Karpas-422 (cell line): ENCODE data around the gene SPDYE16. TPM values are rescaled to one million over a fixed set of nuclear protein-coding genes. Genes with fewer than 3 reads are reported as not detected.
"Not testable (repeated sequence)": the region's sequence is repeated elsewhere in the genome, so short reads cannot be mapped to it uniquely, and the experiment has no call there.

Experiments used
- DNase-seq: peaks from one replicate; pipeline ENCODE4 v3.0.0-alpha.2; 2015
- H2AFZ ChIP-seq: fragments of 200-600 bp; sonication (generic); 2 replicates; pipeline ENCODE4 v1.6.1; 2014; ENCODE audit warnings: antibody characterized with exemption, low read length, mixed read lengths
- H3K27ac ChIP-seq: fragments of 200-600 bp; sonication (generic); 2 replicates; pipeline ENCODE4 v1.5.1; 2014; ENCODE audit warnings: mild to moderate bottlenecking, low read length, moderate library complexity
- H3K27me3 ChIP-seq: fragments of 200-600 bp; sonication (generic); 2 replicates; pipeline ENCODE4 v1.6.1; 2014; ENCODE audit warnings: low read length, mixed read lengths
- H3K36me3 ChIP-seq: fragments of 200-600 bp; sonication (generic); 2 replicates; pipeline ENCODE4 v1.6.1; 2014; ENCODE audit warnings: low read length, mixed read lengths; ENCODE audit not compliant: insufficient read depth
- H3K4me1 ChIP-seq: fragments of 200-600 bp; sonication (generic); 2 replicates; pipeline ENCODE4 v1.6.1; 2014; ENCODE audit warnings: mild to moderate bottlenecking, low read length, mixed read lengths
- H3K4me2 ChIP-seq: fragments of 200-600 bp; sonication (generic); 2 replicates; pipeline ENCODE4 v1.6.1; 2014; ENCODE audit warnings: low read length, low read depth, mild to moderate bottlenecking; ENCODE audit not compliant: poor library complexity, severe bottlenecking
- H3K4me3 ChIP-seq: fragments of 200-600 bp; sonication (generic); 2 replicates; pipeline ENCODE4 v1.5.1; 2014; ENCODE audit warnings: mild to moderate bottlenecking, antibody characterized with exemption, low read length, mixed read lengths
- H3K79me2 ChIP-seq: fragments of 200-600 bp; sonication (generic); 2 replicates; pipeline ENCODE4 v1.6.1; 2014; ENCODE audit warnings: mild to moderate bottlenecking, low read length, mixed read lengths
- H3K9ac ChIP-seq: fragments of 200-600 bp; sonication (generic); 2 replicates; pipeline ENCODE4 v1.6.0; 2014; ENCODE audit warnings: low read length
- H3K9me2 ChIP-seq: fragments of 200-600 bp; sonication (generic), shearing (Covaris generic); replicated peaks from 2 replicates; pipeline ENCODE4 v1.6.0; 2014; ENCODE audit warnings: mild to moderate bottlenecking, low read length, moderate library complexity; ENCODE audit not compliant: insufficient read depth
- H3K9me3 ChIP-seq: fragments of 300-700, 200-600 bp; sonication (generic); 2 replicates; pipeline ENCODE4 v1.6.1; 2014; ENCODE audit warnings: low read length, mixed read lengths
- H4K20me1 ChIP-seq: fragments of 200-600 bp; sonication (generic); 2 replicates; pipeline ENCODE4 v1.6.1; 2014; ENCODE audit warnings: mild to moderate bottlenecking, antibody characterized with exemption, low read length, low read depth; ENCODE audit not compliant: insufficient read depth
- total RNA-seq: library from RNA; depleted of rRNA; stranded (reverse); fragments of >200 nt; shearing (Covaris generic); gene quantifications from 2 replicates; pipeline ENCODE4 v1.2.3, GENCODE V29; 2014; ENCODE audit warnings: low replicate concordance

Gene SPDYE16
- total RNA-seq, 1 experiment from 2014 or later, result not detected

DNA sequence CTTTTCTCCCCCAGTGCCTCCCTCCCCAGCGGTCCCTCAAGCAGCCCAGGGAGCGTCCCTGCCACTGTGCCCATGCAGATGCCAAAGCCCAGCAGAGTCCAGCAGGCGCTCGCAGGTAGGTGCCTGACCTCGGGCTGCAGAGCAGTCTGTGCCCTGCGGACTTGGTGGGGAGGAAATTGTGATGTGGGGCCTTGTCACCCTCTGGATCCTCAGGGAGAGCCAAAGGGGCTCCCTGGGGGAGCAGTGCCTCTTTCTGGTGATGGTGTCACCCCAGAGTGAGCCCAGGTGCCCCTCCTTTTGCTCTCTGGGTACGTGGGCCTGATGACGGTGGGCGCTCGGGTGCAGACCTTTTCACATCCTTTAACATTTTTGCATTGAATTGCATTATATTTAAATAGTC is 51.0 kb downstream of the SPDYE16 start:
- not testable (repeated sequence) for H3K4me1 ChIP-seq, H2AFZ ChIP-seq, H3K36me3 ChIP-seq, H3K9me3 ChIP-seq, H3K4me3 ChIP-seq, H4K20me1 ChIP-seq, H3K27me3 ChIP-seq, H3K9ac ChIP-seq, H3K4me2 ChIP-seq, H3K79me2 ChIP-seq, H3K9me2 ChIP-seq
- peak overlapping the region; percentile 63; the same call in 1 of the 2 replicates for H3K27ac ChIP-seq
- DNase-seq, result peak; percentile 93

DNA sequence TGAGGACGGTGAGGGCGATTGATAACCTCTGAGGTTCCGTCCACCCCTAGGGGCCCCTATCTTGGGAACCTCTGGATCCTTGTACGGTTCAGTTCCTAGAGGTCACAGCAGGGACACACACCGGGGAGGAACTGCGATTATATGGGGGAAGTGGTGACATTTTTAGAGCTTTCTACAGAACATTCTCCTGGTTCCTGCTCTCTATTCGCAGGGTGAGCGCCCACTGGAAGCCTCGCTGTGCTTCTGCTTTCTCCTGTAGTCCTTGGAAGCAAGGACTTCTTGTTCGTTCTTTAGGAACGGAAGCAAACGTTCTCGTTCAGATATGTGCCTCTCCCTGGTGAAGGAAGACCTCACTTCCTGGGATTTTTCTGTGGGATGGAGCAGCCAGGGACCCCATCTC is 55.1 kb downstream of the SPDYE16 start:
- not testable (repeated sequence) for H3K9ac ChIP-seq, H3K4me2 ChIP-seq, H3K9me2 ChIP-seq, H3K4me1 ChIP-seq, H3K79me2 ChIP-seq, H2AFZ ChIP-seq, H3K27me3 ChIP-seq, H3K36me3 ChIP-seq, H4K20me1 ChIP-seq, H3K27ac ChIP-seq, H3K4me3 ChIP-seq, H3K9me3 ChIP-seq, DNase-seq

DNA sequence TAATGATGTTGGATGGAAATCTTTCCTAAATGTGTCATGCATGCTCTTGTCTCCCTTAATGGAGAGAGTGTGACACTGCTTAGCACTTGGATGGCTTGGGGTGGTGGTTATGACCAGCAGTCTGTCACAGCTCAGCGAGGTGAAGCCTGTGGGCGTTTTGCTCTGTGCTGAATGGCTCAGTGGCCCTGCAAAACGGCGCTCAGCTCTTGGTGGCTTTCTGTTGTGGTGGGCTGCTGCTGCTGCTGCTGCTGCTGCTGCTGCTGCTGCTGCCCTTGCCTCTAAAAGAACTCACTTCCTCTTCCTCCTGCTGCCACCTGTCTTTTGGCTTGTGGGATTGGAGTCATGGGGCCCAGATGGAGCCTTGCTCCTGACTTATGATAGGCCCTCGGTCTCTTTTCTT is 56.5 kb downstream of the SPDYE16 start:
- H3K79me2 ChIP-seq, H3K9ac ChIP-seq, H3K27ac ChIP-seq, DNase-seq, H3K4me1 ChIP-seq, H4K20me1 ChIP-seq, H3K27me3 ChIP-seq, H3K4me2 ChIP-seq, H3K36me3 ChIP-seq, H3K9me2 ChIP-seq, H3K9me3 ChIP-seq, H2AFZ ChIP-seq, H3K4me3 ChIP-seq: not testable (repeated sequence)

DNA sequence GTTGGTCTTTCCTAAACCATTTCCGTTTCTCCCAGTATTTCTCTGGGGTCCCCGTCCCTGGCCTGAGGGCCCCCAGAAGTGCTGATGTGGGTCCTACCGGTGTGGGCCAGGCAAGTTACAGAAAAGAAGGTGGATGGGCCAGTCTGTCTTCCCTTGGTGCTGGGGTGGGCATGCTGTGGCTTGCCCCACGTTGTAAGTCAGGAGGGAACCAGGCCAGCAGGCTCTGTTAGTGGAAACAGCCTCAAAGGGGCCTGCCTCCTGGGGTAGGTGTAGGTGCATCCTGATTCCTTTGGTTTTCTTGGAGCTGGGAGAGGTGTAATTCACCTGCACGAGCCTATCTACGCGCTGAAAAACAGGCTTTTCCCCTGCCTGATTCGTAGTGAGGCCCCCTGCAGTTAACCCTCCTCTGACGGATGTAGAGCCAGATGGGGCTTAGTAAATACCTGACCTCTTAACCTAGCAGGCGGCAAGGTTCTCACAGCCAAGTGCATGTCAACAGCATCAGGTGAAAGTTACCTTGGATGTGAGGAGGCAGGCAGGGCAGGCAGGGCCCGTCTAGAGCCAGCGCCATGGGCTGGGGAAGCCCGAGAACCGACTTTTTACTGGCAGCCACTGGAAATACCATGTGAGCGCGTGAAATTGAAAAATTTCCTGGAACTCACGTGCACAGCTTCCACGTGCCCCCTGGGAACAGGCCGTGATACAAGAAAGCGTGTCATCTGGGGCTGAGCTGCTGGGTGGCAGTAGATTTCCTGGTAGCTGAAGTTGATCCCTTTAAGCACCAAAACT is 57.1 kb downstream of the SPDYE16 start:
- H3K27me3 ChIP-seq, H2AFZ ChIP-seq, H3K4me2 ChIP-seq, H3K4me1 ChIP-seq, DNase-seq, H4K20me1 ChIP-seq, H3K4me3 ChIP-seq, H3K9me2 ChIP-seq, H3K9me3 ChIP-seq, H3K36me3 ChIP-seq, H3K79me2 ChIP-seq: not testable (repeated sequence)
- Histone ChIP-seq H3K27ac (0 out of 2 replicates have a peak overlapping the region, but pooled peaks have one; percentile 51), H3K9ac (0 out of 2 replicates have a peak overlapping the region, but pooled peaks have one; percentile 33)

DNA sequence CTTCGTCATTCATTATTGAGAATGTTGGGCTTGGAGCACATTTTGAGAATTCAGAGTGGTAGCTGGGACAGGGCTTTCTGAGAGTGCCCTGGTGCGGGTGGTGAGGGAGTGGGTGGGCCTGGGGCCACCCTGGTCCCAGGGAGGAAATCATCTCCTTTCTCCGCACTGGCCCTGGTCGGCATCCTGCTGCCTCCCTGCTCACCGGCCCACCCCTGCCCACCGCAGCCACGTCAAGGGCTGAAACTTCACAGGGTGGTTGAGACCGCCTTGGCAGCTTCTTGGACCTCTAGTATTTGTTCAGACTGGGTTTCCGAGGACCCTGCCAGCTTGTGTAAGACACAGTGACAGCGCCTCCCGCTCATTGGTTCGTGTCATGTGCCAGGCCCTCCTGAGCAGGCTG is 58.6 kb downstream of the SPDYE16 start:
- H3K4me3 ChIP-seq, H3K27me3 ChIP-seq, H3K9ac ChIP-seq, H3K9me3 ChIP-seq, H3K79me2 ChIP-seq, H4K20me1 ChIP-seq, H3K36me3 ChIP-seq, H3K4me2 ChIP-seq, H3K4me1 ChIP-seq, H3K9me2 ChIP-seq, H2AFZ ChIP-seq, H3K27ac ChIP-seq, DNase-seq: not testable (repeated sequence)

DNA sequence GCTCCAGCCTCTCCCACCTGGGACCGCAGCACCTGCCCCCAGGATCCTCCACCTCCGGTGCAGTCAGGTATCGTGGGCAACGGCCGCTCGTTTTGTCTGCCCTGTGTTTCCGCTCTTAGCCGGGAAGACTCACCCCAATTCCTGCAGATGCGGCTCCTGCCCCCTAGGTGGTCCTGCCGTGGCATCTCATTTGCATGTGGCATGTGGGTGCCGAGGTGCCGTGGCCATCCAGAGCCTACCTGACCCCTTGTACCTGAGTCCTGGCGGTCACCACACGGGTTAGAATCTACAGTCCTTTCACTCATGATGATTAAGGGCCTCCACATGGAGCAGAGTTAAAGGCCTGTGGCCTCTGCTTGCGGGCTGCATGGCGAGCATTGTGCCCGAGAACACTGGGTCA is 60.0 kb downstream of the SPDYE16 start:
- not testable (repeated sequence) for H2AFZ ChIP-seq, H3K4me2 ChIP-seq, H3K27me3 ChIP-seq, H3K79me2 ChIP-seq, H3K9me2 ChIP-seq, H3K9me3 ChIP-seq, H3K4me3 ChIP-seq, H3K9ac ChIP-seq, H3K4me1 ChIP-seq, H4K20me1 ChIP-seq, H3K27ac ChIP-seq, H3K36me3 ChIP-seq
- peak; percentile 2 for DNase-seq

DNA sequence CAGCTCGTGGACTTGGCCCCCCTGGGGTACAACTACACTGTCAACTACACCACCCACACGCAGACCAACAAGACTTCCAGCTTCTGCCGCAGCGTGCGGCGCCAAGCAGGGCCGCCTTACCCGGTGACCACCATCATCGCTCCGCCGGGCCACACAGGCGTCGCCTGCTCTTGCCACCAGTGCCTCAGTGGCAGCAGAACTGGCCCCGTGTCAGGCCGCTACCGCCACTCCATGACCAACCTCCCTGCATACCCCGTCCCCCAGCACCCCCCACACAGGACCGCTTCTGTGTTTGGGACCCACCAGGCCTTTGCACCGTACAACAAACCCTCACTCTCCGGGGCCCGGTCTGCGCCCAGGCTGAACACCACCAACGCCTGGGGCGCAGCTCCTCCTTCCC is 60.4 kb downstream of the SPDYE16 start:
- H3K27ac ChIP-seq, H2AFZ ChIP-seq, H3K9me3 ChIP-seq, H3K9ac ChIP-seq, H3K9me2 ChIP-seq, H3K4me1 ChIP-seq, H3K4me2 ChIP-seq, H3K27me3 ChIP-seq, H3K4me3 ChIP-seq, H3K79me2 ChIP-seq, H4K20me1 ChIP-seq, H3K36me3 ChIP-seq: not testable (repeated sequence)
- peak; percentile 6 for DNase-seq
